Chondrocyte (in vitro differentiated cells): ENCODE measurements around the gene PLA2G2F. TPM values are rescaled to one million over a fixed set of nuclear protein-coding genes. Genes with fewer than 3 reads are reported as not detected.

ENCODE experiments used
- DNase-seq: peaks from one replicate; pipeline ENCODE4 v3.0.0; 2021; ENCODE audit warnings: mixed read lengths, low spot score
- H3K27ac Mint-ChIP-seq: one replicate; pipeline ENCODE4 v1.8.0; 2021; ENCODE audit warnings: mild to moderate bottlenecking, moderate library complexity, mixed read lengths; ENCODE audit not compliant: unreplicated experiment
- H3K27me3 Mint-ChIP-seq: 2 replicates; pipeline ENCODE4 v1.8.0; 2021; ENCODE audit warnings: low read depth, mixed read lengths
- H3K36me3 Mint-ChIP-seq: 2 replicates; pipeline ENCODE4 v1.8.0; 2021; ENCODE audit warnings: low read depth, mixed read lengths
- H3K4me1 Mint-ChIP-seq: 2 replicates; pipeline ENCODE4 v1.8.0; 2021; ENCODE audit warnings: low read depth, mild to moderate bottlenecking, mixed read lengths
- H3K4me3 Mint-ChIP-seq: one replicate; pipeline ENCODE4 v1.8.0; 2021; ENCODE audit warnings: mild to moderate bottlenecking, moderate library complexity, mixed read lengths; ENCODE audit not compliant: unreplicated experiment
- H3K9me3 Mint-ChIP-seq: 2 replicates; pipeline ENCODE4 v1.8.0; 2021; ENCODE audit warnings: low read depth, mixed read lengths
- CTCF ChIP-seq: fragments of 200-600 bp; sonication (generic); IDR thresholded peaks from 2 replicates; pipeline ENCODE4 v1.5.0; 2021; ENCODE audit warnings: antibody characterized with exemption, mild to moderate bottlenecking, moderate library complexity
- total RNA-seq: library from RNA; stranded (reverse); gene quantifications from 3 replicates; pipeline ENCODE4 v1.2.1, GENCODE V29; 2021

Gene PLA2G2F
- total RNA-seq, 1 donor from 2014 or later, result not detected

- DNase-seq, result no peak
- H3K4me1 Mint-ChIP-seq, result no peaks in the 10 kb centered on the region
- no peak overlapping the region for H3K4me3 Mint-ChIP-seq
- no peak for TF ChIP-seq CTCF
- no peaks in the 10 kb centered on the region for H3K36me3 Mint-ChIP-seq
- peaks cover 49% of the 10 kb centered on the region for H3K27me3 Mint-ChIP-seq
- H3K9me3 Mint-ChIP-seq, result no peaks in the 10 kb centered on the region
- no peak overlapping the region for H3K27ac Mint-ChIP-seq
These were observed 45.2 kb upstream of the PLA2G2F start for GRCh38 chr1:20093940-20094391.

GRCh38 chr1:20095564-20096434 is 43.3 kb upstream of the PLA2G2F start:
- Mint-ChIP-seq H3K36me3 (no peaks in the 10 kb centered on the region), H3K4me1 (no peaks in the 10 kb centered on the region), H3K4me3 (no peak overlapping the region), H3K27ac (no peak overlapping the region), H3K9me3 (no peaks in the 10 kb centered on the region), H3K27me3 (peaks cover 47% of the 10 kb centered on the region)
- no peak for TF ChIP-seq CTCF
- no peak for DNase-seq

GRCh38 chr1:20096840-20097447 is 42.2 kb upstream of the PLA2G2F start:
- Mint-ChIP-seq H3K9me3 (no peaks in the 10 kb centered on the region), H3K27me3 (peaks cover 40% of the 10 kb centered on the region), H3K4me3 (no peak overlapping the region), H3K27ac (no peak overlapping the region), H3K4me1 (no peaks in the 10 kb centered on the region), H3K36me3 (no peaks in the 10 kb centered on the region)
- no peak for DNase-seq
- no peak for TF ChIP-seq CTCF

GRCh38 chr1:20099533-20099932 is 39.6 kb upstream of the PLA2G2F start:
- Mint-ChIP-seq H3K27me3 (peaks cover 32% of the 10 kb centered on the region), H3K4me1 (no peaks in the 10 kb centered on the region), H3K9me3 (no peaks in the 10 kb centered on the region), H3K36me3 (peaks cover 1% of the 10 kb centered on the region), H3K4me3 (no peak overlapping the region), H3K27ac (no peak overlapping the region)
- TF ChIP-seq CTCF, result no peak
- DNase-seq, result no peak

- no peak overlapping the region for H3K4me3 Mint-ChIP-seq
- no peak for DNase-seq
These were observed 38.3 kb upstream of the PLA2G2F start for GRCh38 chr1:20100632-20101355.

More at GRCh38 chr1:20100632-20101355, 38.3 kb upstream of the PLA2G2F start:
- TF ChIP-seq CTCF, result peak; percentile 79
- no peaks in the 10 kb centered on the region for H3K4me1 Mint-ChIP-seq
- H3K9me3 Mint-ChIP-seq, result no peaks in the 10 kb centered on the region
- no peak overlapping the region for H3K27ac Mint-ChIP-seq
- H3K36me3 Mint-ChIP-seq, result peaks cover 1% of the 10 kb centered on the region
- H3K27me3 Mint-ChIP-seq, result peaks cover 32% of the 10 kb centered on the region
